Adipose tissue (tissue), 3 donors: ENCODE measurements around the gene SLC4A1. TPM values are rescaled to one million over a fixed set of nuclear protein-coding genes. Genes with fewer than 3 reads are reported as not detected.

ENCODE experiments used
- H3K27ac ChIP-seq: one replicate; pipeline ENCODE4 v1.5.1; 2013; ENCODE audit warnings: low read depth, low read length
- WGBS, 3 donors: extraction: QIAGEN DNeasy Blood & Tissue Kit; methylation state at CpG; one replicate each; pipeline ENCODE4 v1.1.7; 2013; 5-methylcytosine and 5-hydroxymethylcytosine counted together
- polyA plus RNA-seq, 3 donors: library from polyadenylated mRNA; stranded (reverse); fragments of 200-250 nt; gene quantifications; one replicate each; pipeline ENCODE4 v1.2.3, GENCODE V29; 2013
- donor health status: healthy with polysubstance abuse.
- donor health status: Bipolar disorder and iron deficiency.
- donor health status: healthy.

Gene SLC4A1
- polyA plus RNA-seq, 3 donors: 0.10 TPM; not detected in 2

DNA sequence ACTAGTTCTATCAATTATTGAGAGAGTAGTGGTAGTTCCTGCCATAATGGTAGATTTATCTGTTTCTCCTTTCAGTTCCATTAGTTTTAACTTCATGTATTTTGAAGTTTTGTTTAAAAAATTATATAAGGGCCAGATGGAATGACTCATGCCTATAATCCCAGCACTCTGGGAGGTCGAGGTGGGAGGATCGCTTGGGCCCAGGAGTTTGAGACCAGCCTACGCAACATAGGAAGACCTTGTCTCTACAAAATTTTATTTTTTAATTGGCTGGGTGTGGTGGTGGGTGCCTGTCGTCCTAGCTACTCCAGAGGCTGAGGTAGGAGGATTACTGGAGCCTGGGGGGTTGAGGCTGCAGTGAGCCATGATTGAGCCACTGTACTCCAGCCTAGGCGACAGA lies 34.4 kb downstream of the SLC4A1 start:
- H3K27ac ChIP-seq: no peak overlapping the region
- 78 to 86% (median 83%) methylated on average over 5 of the region's 5 CpGs for WGBS, 3 donors

DNA sequence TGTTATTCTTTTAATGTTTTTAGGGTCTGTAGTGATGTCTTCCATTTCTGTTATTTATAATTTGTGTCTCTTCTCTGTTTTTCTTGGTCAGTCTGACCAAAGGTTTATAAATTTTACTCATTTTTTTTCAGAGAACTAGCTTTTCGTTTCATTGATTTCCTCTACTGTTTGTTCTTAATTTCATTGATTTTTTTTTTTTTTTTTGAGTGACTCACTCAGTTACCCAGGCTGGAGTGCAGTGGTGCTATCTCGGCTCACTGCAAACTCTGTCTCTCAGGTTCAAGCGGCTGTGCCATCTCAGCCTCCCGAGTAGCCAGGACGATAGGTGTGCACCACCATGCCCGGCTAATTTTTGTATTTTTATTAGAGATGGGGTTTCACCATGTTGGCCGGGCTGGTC lies 35.9 kb downstream of the SLC4A1 start:
- 73 to 95% (median 93%) methylated on average over 7 of the region's 7 CpGs for WGBS, 3 donors

DNA sequence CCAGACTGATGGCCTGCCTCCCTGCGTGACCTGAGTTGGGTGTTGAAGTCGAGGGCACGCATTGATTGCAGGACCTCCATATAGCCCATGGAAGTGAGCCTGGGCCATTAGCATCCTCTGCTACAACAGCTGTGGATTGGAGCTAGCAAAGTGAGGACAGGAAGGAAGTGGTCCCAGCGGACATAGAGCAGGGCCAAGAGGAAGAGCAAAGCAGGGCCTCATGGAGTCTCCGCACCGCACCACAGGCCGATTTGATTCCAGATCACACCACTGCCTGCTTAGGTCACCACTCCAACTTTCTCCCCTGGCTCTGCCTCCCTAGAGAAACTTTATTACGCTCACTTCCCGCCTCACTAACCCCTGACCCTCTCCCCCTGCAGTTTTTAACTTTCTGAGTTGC lies 37.8 kb downstream of the SLC4A1 start:
- no peak overlapping the region for H3K27ac ChIP-seq
- 56 to 77% (median 70%) methylated on average over 9 of the region's 9 CpGs for WGBS, 3 donors

More for the DNA sequence above, 35.9 kb downstream of the SLC4A1 start:
- no peak overlapping the region for H3K27ac ChIP-seq

DNA sequence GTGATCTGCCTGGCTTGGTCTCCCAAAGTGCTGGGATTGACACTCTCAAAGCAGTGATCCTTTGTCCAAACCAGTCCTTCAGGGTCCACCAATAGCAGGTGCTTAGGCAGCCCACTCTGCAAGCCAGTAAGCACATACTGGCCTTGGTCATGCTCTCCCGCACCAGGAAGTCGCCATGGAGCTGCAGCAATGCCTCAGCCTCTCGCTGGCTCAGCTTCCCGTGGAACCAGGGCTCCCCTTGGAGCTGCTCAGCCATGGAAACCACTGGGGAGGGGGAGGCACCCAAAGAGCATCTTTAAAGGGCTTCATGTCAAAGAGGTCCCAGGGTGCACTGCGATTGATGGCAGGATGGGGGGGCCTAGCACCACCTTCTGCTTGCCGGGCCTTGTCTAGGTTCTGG lies 38.8 kb downstream of the SLC4A1 start:
- 86 to 91% (median 90%) methylated on average over 6 of the region's 6 CpGs for WGBS, 3 donors
- no peak overlapping the region for H3K27ac ChIP-seq

DNA sequence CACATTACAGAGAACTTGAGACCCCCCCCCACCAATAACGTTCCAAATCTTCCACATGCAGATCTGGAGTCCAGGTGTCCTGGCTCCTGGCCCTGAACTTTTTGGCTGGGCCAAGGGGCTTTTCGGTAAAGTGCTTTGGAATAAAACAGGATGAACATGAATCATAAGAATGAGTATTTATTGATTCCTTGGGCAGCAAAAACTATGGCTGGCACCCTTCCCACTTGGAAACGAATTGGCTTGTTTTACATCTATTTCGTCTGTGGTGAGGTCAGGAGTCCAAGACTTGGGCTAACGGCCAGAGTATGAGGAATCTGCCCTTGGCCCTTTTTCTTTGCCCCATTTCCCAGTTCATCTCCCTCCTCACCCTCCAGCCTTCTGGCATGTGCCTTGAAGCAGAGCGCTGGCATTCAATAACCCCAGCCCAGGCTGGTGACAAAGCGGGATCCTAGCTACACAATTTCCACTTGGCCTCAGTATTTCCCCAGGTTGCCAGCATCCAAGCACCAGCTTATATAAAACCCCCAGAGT lies 44.3 kb downstream of the SLC4A1 start:
- no peak overlapping the region for H3K27ac ChIP-seq
- WGBS, 3 donors: 12 to 47% (median 34%) methylated on average over 7 of the region's 7 CpGs

DNA sequence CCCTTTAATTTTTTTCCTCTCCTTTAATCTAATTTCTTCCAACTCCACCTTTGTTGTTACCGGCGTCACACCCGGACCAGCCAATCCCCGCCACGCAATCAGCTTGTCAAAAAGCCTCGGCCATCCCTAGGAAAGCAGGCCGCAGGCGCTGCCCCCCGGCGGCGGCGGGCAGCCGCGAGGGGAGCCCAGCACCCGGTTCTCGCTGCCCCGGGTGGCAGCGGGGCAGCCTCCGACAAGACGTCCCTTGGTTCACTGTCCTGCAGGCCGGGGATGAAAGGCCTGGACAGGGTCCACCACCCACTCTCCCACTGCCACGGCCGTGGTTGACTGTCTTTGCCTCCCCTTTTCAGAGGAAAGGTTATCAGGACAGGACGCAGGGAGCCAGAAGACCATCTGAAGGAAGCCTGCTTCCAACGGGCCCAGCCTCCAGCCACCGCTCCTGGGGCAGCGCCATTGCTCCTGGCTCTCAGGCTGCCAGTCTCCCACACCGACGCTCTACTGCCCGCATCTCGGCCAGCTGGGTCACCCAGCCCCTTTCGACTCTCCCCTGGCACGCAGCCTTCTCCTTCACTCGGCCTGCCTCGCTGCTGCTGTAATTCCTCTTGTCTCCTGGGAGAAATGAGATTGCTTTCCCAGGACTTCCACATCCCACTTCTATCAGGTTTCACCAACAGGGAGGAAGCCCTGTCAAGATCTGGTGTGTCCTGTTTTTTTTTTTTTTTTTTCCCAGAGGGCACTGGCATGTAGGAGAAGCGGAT lies 45.6 kb downstream of the SLC4A1 start:
- WGBS, 3 donors: 1 to 4% (median 3%) methylated on average over 32 to 36 of the region's 36 CpGs
- no peak overlapping the region for H3K27ac ChIP-seq

DNA sequence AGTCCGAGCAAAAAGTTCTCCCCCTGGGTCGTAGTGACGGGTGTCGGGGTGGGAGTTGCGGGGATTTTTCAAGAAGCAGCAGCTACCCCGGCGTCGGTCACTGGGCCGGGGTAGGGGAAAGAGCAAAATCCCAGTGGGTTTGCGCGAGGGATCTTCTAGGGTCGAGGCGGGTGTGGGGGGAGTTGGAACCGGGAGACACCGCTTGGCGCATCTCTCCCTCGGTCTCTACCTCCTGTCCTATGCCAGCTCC lies 46.1 kb downstream of the SLC4A1 start:
- 0 to 2% (median 0%) methylated on average over 17 of the region's 17 CpGs for WGBS, 3 donors
- H3K27ac ChIP-seq: no peak overlapping the region

DNA sequence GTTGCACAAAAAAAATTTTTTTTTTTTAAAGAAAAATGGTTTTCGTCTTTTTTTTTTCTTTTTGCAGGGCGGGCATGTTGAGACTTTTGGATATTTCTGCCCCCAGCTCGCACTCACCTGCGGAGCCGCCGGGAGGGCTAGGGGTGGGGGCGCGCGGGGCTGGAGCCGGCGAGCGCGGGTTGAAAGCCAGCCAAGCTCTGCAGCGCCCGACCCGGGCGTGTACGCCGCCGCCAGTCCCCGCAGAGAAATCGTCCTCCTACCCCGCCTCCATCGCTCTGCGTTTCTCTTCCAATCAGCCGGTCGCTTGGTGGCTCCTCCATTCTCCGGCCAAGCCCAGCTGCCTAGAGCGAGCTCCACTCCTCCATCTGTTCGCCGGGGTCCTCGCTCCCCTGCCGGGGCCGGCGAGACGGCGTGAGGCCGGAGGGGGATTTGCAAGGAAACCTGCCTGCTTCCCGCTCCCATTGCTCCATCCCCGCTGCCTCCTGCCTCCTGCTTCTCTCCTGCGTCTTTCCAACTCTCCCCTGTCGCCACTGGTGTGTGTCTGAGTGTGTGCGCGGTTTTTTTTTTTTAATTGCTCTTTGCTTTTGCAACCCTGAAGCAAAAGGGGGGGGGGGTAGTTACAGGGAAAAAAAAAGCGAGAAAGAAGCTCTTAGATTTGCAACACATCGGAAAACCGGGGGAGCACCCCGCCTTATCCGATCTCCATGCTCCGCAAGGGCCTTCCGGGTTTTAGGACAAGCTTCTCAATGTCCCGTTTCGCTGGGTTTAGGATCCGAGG lies 46.7 kb downstream of the SLC4A1 start:
- H3K27ac ChIP-seq: peak overlapping the region; percentile 26
- 0 to 1% (median 1%) methylated on average over 52 to 54 of the region's 54 CpGs for WGBS, 3 donors

DNA sequence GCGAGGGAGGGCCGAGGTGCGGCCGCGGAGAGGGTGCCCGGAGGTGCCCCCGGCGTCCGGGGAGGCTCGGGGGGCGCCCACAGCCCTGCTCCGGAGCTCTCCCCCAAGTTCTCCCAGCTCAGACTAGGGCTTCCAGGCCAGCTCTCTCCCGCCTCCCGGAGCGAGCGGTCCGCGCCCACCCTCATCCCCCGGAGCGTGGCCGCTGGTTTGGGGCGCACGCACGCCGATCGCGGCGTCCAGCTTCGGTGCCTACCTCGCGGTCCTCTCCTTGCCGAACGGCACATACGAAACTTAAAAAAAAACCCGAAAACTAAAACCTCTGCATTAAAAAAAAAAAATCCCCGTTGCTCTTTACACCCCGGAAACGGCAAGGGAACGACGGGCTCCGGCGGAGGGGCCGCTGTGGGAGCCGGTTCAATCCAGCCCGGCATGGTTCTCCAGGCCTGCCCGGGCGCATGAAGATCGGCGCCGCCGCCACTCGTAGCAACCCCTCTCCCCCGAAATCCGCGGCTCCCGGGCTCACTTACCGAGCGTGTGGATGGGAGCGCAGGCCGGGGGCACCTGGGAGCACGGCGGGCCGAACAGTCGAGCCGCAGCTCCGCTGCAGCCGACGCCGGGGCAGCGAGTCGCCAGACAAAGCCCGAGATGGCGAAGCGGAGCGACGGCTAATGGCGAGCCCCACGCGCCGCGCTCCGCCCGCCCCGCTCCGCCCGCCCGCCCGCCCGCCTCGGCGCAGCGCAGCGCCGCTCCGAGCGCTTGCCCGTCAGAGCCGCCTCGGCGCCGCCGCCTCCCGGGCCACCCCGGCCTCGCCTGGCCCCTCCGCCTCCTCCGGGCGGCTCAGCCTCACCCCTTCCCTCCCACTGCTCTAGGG lies 47.5 kb downstream of the SLC4A1 start:
- peak overlapping the region; percentile 40 for H3K27ac ChIP-seq
- WGBS, 3 donors: 0 to 1% (median 0%) methylated on average over 80 to 108 of the region's 108 CpGs

DNA sequence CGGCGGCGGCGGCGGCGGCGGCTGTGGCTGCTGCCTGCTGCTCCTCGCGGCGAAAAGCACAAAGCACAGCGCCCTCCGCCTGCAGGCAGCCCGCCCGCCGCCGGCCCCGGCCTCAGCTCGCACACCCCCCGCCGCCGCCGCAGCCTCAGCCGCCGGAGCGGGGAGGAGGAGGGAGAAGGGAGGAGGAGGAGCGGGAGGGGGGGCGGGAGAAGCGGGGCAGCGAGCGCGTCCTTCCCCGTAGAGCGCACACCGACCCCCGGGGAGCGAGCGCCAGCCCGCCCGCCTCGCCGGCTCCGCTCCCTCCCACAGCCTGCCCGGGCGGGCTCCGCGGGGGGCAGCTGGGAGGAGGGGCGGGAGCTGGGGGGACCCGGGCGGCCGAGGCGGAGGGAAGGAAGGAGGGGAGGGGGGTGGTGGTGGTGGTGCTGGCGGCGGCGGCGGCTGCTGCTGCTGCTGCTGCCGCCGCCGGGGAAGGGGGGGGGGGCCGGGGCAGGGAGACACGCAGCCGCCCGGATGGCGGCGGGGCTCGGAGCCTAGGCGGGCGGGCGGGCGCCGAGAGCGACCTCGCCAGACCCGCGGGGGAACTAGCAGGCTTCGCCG lies 48.2 kb downstream of the SLC4A1 start, which contains the start of gene UBTF:
TSS of gene UBTF (minus strand) at position 60 of the 597 bp plus-strand sequence. CDS start 1,446 bp downstream, outside the sequence.
- WGBS, 3 donors: 0 to 1% methylated on average over 27 to 59 of the region's 76 CpGs; no CpG with 5 or more reads in 1 of the 3 donors
- peak within 1 kb of the TSS; percentile 79 for H3K27ac ChIP-seq

DNA sequence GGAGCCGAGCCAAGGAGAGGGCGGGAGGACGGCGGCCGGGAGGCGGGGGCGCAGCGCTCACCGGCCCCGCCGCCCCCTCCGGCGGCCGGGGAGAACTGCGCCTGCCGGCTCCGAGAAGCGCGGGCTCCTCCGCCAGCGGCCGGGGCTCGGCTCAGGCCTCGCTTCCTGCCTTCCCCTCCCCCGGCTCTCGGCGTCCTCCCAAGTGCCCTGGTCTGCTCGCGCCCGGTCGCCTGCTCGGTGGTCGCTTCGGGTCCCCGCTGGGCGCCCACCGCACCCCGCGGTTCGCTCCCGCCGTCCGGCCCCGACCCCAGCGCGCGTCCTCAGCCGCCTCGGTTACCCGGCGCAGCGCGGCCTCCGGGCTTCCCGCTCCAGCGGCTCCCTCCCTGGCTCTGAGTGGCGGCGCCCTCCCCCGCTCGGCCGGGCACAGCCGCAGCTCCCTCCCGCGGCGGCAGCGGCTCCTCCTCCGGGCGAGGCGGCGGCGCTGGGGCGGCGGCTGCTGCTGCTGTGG lies 48.8 kb downstream of the SLC4A1 start:
- WGBS, 3 donors: 0 to 1% (median 1%) methylated on average over 38 to 60 of the region's 73 CpGs
- H3K27ac ChIP-seq: peak overlapping the region; percentile 79

DNA sequence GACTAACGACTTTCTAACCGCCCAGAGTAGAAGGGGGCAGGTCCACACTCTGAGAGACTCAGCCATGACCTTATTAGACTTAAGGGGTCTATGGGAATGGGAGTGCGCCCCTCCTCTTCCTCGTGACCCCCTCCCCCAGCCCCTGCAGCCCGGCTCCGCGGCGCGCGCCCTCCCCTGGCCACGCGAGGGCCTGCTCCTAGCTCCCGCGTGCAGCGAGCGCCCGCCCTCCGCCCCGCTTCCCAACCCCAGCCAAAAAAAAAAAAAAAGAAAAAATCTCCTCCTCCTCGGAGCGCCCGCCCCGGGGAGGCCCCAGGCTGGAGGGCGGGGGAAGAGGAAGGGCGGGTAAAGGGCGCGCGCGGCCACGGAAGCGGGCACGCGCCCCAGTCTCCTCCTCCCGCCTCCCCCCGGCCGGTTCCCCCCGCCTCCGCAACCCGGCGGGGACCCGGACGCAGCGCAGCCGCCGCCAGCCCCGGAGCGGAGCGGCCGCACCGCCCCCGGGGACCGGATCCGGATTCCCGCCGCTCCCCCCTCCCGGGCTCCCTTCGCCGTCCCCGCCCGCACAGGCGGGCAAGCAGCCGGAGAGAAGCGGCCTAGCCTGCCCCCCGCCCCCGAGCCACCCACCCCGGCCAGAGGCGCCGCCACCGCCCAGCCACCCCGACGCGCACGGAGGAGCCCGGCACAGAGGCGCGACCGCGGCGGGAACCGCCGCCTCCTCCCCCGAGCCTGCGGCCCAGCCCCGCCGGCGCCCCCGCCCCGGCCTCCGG lies 49.4 kb downstream of the SLC4A1 start:
- 0 to 1% (median 0%) methylated on average over 47 to 81 of the region's 89 CpGs for WGBS, 3 donors
- H3K27ac ChIP-seq: peak overlapping the region; percentile 79

DNA sequence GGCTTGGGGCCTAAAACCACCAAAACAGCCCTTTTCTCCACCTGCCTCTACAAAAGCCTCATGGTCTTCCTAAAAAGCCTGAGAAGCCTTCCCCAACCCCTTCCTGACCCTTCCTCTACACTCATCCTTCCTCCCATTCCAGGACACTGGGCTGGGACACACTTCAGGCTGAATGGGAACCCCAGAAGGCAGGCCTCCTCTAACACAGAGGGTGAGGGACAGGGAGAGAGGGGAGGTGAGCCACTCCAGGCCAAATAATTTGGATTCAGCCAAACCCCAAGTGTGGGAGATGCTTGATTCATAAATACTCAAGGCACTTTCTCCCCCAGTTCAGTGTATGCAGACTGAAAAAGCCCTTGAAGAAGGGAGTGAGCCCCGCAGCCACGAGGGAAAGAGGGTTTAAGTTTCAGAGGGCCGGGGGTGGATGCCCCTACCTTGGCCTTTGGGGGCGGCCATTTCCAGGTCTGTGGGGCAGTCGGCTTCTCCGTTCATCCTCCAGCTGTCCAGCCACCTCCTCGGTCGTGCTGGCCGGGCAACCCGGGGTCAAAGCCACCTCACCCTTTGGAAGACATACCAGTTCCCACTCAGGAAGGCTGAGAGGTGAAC lies 50.1 kb downstream of the SLC4A1 start:
- no peak overlapping the region for H3K27ac ChIP-seq
- 4 to 7% (median 5%) methylated on average over 10 of the region's 10 CpGs for WGBS, 3 donors

DNA sequence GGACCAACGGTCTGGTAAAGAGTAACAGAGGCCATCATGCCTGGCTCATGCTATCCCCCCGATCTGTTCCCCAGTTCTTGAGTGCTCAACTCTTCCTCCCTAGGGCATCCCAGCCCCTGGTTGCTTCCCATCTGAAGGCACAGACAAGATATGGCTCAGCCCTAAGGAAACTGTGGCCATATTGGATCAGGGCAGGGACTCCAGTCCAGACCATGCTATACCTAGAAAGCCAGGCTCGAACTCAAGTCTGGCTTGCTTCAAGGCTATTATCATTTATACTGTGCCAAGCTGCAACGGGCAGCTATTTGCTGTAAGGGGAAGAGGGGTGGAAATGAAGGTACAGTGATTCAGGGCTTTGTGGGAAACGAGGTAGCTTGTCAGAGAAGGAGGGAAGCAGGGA lies 51.2 kb downstream of the SLC4A1 start:
- WGBS, 3 donors: 57 to 71% (median 57%) methylated on average over 5 of the region's 5 CpGs
- H3K27ac ChIP-seq: no peak overlapping the region

DNA sequence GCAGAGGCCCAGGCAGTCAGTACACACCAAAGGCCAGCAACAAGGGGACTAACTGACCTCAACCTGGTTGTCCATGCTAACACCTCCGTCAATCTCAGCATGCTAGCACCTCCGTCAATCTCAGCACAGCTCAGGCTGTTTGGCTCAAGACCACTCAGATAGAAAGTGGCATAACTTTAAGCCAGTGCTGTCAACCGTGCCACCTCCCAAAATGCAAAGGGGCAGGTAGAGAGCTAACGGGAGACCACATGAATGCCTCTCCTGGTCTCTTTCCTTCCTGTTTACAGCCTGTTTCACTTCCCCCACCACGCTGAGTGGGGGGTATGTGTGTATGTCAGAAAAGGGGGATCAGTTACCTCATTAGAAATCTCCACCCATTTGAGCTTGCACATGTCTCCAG lies 51.8 kb downstream of the SLC4A1 start:
- H3K27ac ChIP-seq: no peak overlapping the region
- 59 to 81% (median 63%) methylated on average over 5 of the region's 5 CpGs for WGBS, 3 donors

DNA sequence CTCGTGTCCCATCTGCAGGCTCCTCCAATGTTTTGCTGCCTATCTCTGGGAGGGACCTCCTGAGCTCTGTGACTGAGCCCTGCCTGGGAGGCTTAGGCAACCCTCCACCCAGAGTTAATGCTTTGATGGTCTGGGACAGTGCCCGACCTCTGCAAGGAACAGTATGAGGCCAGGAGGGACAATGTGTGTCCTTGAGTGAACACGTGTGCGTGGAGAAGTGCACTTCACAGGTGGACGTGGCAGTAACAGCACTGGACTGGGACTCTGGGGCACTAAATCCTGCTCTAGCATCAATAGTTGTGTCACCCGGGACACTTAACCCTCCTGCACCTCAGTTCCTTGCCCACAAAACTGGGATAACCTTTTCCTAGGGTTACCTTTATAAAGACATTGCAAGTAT lies 53.0 kb downstream of the SLC4A1 start:
- H3K27ac ChIP-seq: no peak overlapping the region
- WGBS, 3 donors: 84 to 94% (median 93%) methylated on average over 6 of the region's 6 CpGs

DNA sequence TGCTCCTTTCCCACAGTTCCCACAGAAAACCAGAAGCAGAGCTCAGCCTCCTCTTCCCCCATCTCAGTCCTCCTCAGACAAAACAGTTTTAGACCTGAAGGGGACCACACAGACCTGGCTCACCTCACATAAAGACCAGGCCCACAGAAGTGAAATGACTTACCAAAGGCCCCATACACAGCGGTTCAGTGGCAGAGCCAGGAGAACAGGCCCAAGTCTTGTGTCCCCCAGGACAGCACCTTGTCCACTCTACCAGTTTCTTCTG lies 53.8 kb downstream of the SLC4A1 start:
- H3K27ac ChIP-seq: no peak overlapping the region
- 98 to 100% (median 100%) methylated on average over 1 of the region's 1 CpG for WGBS, 3 donors
